HG02938 (cell line): Measurements from ENCODE around the gene FHL2.
A peak's percentile ranks its signal among the peaks of the same experiment; 100 is the strongest.
"Not testable (repeated sequence)": the region's sequence is repeated elsewhere in the genome, so short reads cannot be mapped to it uniquely, and the experiment has no call there.

Experiments
- ATAC-seq: cut with Tn5 transposase; IDR thresholded peaks from one replicate; pipeline ENCODE4 v1.9.1; 2021; ENCODE audit warnings: mild to moderate bottlenecking, moderate library complexity; ENCODE audit not compliant: unreplicated experiment

Gene FHL2

GRCh38 chr2:105398336-105399206, at the start of gene FHL2:
TSS of gene FHL2 (minus strand) at chr2:105399051. CDS start at chr2:105386516, 12,535 bp downstream.
- ATAC-seq = peak; percentile 100

- no peak for ATAC-seq
These were observed 48.6 kb upstream of the FHL2 start for GRCh38 chr2:105447476-105447875.

- ATAC-seq = no peak
These were observed 47.6 kb upstream of the FHL2 start for GRCh38 chr2:105446501-105446900.

- no peak for ATAC-seq
These were observed 47.1 kb upstream of the FHL2 start for GRCh38 chr2:105445976-105446375.

- no peak for ATAC-seq
These were observed 46.6 kb upstream of the FHL2 start for GRCh38 chr2:105445498-105445897.

GRCh38 chr2:105443617-105444598, 45.1 kb upstream of the FHL2 start:
- ATAC-seq = no peak

- no peak for ATAC-seq
These were observed 43.9 kb upstream of the FHL2 start for GRCh38 chr2:105442721-105443120.

GRCh38 chr2:105442056-105442455, 43.2 kb upstream of the FHL2 start:
- no peak for ATAC-seq

- no peak for ATAC-seq
These were observed 40.3 kb upstream of the FHL2 start for GRCh38 chr2:105439141-105439540.

- no peak for ATAC-seq
These were observed 39.5 kb upstream of the FHL2 start for GRCh38 chr2:105438104-105438929.

- no peak for ATAC-seq
These were observed 38.9 kb upstream of the FHL2 start for GRCh38 chr2:105437708-105438103.

GRCh38 chr2:105432749-105433148, 33.9 kb upstream of the FHL2 start:
- no peak for ATAC-seq

GRCh38 chr2:105432044-105432399, 33.2 kb upstream of the FHL2 start:
- no peak for ATAC-seq

GRCh38 chr2:105431367-105432043, 32.7 kb upstream of the FHL2 start:
- ATAC-seq = no peak

- ATAC-seq = no peak
These were observed 29.7 kb upstream of the FHL2 start for GRCh38 chr2:105428387-105429018.

- ATAC-seq = no peak
These were observed 28.6 kb upstream of the FHL2 start for GRCh38 chr2:105427485-105427884.

GRCh38 chr2:105426626-105427292, 27.9 kb upstream of the FHL2 start:
- no peak for ATAC-seq

- no peak for ATAC-seq
These were observed 27.2 kb upstream of the FHL2 start for GRCh38 chr2:105425936-105426625.

- ATAC-seq = not testable (repeated sequence)
These were observed 26.0 kb upstream of the FHL2 start for GRCh38 chr2:105424836-105425235.
